HG03565 (cell line): Measurements from ENCODE around the gene EHMT2.

Source experiments
- ATAC-seq: cut with Tn5 transposase; IDR thresholded peaks from one replicate; pipeline ENCODE4 v1.9.1; 2021; ENCODE audit warnings: mild to moderate bottlenecking, moderate library complexity; ENCODE audit not compliant: unreplicated experiment

The EHMT2 gene

DNA sequence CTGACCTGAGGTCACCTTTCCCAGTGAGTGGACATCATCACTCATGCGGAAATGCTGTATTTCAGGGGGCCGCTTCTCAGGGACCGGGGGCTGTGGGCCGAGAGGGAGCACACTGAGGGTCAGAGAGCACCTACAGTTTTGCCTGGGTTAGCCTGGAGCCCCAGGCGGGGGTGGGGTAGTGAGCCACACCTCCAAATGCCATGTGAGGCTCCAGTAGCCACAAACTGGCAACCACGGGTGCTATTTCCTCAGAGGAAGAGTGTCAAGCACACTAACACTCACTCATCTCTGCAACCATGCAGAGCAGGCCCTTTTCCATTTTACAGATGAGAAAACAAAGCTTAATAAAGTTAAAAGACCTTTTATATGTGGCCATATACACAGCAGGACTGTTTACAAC, 4.7 kb downstream of the EHMT2 start:
- ATAC-seq, result no peak

DNA sequence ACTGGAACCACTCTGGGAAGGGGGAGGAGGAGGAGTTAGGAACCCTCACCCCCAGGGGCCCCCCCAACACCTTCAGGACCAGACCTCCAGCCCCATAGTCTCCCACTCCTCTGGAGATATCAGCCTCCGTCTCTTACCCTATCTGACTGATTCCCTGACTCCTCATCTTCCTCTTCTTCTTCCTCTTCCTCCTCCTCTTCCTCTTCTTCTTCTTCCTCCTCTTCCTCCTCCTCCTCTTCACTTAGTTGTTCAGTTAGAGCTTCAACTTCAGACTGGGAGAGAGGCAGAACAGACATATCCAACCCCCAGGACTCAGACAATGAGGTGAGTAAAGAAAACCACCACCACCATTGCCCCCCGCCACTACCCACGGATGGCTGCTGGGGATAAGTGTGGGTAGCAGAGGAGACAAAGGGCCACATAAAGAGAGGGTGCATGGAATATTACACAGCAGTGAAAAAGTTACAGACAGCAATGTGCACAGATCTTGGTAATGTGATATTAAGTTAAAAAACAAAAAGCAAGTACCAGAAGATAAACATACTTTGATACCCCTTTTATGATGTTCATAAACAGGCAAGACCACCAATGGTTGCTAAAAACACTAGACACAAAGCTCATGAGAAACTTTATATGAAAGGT, 8.0 kb downstream of the EHMT2 start:
- ATAC-seq, result no peak

DNA sequence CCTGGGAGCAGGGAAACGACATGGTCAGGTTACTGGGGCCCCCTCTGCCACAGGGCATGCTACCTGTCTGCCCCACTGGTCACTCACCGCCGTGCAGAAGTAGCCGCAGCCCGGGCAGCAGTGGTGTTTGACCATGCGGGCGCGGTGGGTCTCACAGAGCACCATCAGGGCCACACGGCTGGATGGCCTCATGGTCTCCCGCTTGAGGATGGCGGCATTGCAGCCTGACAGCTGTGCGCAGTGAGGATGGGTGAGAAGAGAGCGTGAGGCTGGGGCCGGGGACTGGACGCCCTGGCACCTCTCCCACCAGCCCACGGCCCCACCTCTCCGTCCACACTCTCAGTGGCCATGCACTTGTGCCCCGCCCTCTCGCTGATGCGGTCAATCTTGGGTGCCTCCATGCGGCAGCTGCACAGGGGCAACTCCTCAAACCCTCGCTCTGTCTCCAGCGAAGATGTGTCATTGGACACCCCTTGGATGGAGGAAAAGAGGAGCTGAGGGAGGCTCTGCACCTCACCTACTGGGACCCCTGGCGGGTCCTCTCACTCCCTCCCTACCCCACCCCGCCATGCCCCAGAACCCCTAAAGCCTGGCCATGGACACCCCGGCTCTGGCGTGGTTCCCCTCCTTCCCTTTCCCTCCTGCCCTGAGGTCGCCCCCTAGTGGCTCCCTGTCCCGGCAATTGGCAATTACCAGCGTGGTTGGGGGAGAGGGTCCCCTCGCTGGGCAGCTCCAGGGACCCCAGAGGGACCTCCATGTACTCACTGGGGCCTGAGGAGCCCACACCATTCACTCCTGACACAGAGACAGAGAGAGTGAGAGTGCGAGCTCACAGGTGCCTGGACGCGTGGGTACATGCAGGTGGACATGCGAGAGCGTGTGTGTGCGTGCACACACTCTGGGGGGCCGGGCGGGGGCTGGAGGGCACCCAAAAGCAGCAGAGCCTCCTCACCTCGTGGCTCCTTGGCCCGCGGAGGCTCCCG, 8.9 kb downstream of the EHMT2 start:
- ATAC-seq, result no peak

DNA sequence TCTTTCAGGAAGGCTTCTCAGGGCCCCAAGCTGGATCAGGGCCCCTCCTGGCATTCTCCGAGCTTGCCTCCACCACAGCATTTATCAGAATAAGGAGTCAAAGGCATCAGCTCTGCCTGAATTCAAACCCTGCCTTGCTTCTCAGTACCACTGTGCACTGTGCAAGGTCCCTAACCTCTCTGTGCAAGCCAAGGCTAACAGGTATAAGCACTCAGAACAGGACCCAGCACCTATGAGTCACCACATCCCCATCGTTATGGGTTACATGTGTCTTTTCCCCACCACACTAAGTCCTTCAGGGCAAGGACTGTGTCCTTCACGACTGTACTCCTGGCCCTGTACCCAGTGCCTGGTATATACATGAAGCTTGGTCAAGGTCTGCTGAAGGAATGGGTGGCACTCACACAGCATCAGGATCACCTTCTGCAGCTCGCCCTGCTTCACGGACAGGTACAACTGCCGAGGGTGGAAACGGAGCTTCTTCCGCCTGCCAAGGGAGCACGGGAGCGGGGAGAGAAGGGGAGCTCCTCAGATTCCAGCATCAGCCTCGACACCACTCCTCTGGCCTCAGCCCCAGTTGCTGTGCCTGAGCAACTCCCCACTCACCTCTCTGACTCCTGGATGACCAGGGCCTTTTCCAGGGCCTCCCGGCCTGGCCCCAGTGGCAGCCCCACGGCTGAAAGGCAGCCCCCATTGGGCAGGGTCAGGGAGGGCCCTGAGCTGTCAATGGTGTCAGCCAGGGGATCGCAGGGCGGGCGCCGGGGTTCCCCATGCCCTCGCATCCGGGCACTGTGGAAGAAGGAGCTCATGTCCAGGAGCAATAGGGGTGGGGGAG, 10.1 kb downstream of the EHMT2 start:
- no peak for ATAC-seq

DNA sequence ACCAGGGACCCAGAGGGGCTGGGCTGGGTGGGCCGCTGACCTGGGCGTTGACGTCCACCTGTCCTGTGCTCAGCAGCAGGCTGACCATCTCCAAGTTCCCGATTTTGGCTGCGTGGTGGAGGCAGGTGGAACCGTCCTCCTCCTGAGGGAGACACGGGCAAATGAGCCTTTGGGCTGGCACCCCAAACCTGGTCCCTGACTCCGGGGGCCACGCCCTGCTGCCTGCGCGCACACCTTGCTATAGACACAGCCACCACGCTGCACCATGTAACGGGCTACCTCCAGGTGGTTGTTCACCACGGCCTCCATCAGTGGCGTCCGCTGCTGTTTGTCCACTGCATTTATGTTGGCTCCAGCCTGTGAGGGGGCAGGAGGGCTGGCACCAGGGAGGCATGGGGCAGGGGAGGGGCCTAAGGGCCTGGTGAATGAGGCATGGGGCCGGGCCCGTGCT, 10.9 kb downstream of the EHMT2 start:
- ATAC-seq, result no peak

DNA sequence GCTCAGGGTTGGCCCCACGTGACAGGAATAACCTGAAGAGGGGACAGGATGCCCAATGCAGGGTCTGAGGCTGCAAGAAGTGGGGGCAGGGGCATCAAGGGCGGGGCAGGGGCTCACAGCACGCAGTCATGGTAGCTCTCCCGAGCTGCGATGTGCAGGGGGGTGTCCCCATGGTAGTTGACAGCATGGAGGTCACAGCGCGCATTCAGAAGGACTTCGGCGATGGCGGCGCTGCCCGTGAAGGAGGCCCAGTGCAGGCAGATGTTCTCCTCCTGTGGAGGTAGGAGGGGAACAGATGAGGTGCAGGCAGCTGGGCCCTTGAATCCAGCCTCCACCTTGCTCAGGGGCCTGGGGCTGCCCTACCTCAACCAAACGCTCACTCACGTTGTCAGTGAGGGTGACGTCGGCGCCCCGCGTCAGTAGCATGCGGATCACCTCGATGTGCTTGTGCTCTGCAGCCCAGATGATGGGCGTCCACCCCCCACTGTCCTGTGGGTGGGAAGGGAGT, 12.9 kb downstream of the EHMT2 start:
- no peak for ATAC-seq

DNA sequence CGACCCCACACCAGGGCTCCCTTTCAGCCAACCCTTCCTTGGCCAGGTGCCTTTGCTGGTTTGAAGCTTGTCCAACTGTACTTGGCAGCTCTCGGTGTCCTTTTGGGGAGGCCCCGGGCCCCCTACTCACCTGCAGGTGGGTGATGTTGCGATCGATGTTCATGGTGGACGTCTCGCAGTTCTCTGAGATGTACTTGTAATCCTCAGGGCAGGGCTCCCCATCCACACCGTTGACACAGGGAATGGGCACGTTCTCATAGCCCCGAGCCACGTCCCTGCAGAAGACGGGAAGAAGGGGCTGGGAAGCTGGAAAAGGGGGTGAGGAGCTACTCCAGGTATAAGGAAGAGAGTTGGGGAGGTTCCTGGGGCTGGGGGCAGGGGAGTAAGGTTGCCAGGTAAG, 13.8 kb downstream of the EHMT2 start:
- no peak for ATAC-seq

DNA sequence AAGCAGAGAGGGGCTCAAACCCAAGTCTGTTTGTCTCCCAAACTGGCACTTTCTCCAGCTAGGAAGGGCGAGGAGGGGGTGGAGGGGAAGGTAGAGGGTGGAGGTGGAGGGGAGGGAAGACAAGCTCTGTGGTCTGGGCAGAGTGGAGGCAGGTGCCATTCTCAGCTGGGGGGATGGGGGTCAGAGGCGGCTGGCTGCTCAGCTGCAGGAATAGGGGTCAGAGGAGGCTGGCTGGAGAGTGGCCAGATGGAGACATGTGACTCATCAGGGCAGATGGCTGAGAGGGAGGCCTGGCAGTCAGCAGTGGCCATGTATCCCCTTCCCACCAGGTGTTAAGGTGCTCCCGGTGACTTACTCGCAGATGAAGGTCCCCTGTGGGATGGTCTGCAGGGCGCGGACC, 15.2 kb downstream of the EHMT2 start:
- ATAC-seq, result no peak

DNA sequence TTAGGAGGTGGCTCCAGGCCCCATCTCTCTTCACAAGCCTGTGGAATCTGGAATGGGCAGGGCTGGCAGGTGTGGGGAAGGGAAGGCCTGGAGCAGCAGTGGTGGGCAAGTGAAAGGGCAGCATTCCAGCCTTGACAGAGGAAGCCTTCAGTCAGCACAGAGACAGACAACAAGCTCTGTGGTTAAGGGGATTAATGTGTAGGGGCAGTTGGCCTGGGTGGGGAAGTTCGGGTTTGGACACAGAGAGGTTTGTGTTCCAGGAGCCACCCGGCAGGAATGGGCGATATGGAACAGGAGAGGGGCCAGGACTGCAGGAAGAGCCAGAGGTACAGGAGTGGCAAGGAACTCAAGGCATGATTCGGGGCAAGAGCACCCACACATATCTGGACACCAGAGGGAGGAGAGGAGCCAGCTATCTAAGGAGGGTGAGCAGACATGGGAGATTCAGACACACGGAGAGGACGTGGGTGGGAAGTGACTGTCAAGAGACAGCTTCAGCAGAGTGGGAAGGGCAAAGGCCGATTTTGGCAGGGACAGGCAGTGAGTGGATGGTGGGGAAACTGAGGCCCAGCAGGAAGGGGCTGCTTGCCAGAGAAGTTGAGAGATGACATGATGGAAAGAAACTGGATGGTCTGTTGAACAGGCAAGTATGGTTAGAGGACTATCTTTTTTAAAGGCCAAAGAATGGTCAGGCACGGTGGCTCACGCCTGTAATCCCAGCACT, 16.2 kb downstream of the EHMT2 start:
- ATAC-seq, result no peak

DNA sequence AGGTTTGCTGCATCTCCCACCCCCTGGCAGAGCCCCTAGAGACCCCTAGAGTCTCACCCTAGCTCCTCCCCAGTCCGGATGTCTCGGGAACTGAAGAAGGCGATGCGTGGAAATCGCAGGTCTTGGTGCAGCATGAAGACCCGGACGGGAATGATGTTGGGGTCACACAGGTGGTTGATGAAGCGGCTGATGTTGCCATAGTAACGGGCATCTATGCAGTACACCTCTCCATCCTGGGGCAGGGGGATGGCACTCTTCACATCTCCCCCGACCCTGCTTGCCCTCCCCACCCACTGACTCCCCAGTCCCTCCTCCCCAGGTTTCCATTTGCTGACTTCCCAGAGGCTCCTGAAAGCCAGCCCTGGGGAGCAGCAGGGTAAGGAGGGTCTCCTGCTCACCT, 16.9 kb downstream of the EHMT2 start:
- no peak for ATAC-seq

DNA sequence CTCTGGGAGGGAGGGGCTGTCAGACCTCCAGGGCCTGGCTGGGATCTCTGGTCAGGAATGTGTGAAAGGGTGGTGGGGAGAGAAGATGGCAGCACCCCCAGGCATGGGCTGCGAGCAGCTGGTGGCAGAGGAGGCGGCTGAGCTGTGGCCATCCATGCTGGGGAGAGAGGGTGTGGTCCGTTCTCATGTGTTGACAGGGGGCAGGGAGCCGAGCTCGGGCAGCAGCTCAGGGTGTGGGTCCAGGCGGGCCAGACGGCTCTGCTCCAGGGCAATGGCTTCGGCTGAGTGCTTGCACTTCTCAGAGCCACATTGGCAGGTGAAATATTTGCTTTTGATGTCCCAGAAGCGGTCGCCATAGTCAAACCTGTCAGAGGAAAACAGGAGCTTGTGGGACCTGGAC, 17.6 kb downstream of the EHMT2 start:
- ATAC-seq, result no peak

DNA sequence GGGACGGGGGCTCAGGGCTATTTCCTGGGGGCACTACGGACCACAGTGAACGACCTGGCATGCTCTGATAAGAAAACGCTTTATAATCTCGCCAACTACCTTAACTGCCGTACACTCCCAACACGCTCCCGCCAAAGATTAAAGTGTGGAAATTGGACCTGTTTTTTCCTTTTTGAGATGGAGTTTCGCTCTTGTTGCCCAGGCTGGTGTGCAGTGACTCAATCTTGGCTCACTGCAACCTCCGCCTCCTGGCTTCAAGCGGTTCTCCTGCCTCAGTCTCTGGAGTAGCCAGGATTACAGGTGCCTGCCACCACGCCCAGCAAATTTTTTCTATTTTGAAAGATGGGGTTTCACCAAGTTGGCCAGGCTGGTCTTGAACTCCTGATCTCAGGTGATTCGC, 18.4 kb downstream of the EHMT2 start:
- ATAC-seq, result no peak

DNA sequence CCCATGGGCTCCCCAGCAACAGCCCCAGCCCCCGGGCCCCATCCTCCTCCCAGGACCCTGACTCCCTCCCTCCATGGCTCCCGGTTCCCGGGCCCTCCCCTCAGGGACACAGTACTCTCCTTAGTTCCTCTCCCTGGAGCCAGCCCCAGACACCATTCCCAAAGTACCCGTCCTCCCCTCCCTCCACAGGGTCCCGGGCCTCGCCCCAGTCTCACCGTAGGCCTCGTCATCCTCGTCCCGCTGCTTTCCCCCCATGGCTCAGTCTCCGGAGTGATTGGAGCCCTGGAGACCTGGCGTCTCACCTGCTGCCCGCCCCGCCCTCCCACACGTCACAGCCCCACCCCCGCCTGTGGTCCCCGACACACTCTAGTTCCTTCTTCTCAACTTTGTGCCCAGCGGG, 18.8 kb downstream of the EHMT2 start, which contains the start of gene SLC44A4:
Gene SLC44A4 (minus strand): TSS at position 272 of the 400 bp plus-strand sequence. CDS start 17 bp downstream, at position 255.
- ATAC-seq, result no peak

DNA sequence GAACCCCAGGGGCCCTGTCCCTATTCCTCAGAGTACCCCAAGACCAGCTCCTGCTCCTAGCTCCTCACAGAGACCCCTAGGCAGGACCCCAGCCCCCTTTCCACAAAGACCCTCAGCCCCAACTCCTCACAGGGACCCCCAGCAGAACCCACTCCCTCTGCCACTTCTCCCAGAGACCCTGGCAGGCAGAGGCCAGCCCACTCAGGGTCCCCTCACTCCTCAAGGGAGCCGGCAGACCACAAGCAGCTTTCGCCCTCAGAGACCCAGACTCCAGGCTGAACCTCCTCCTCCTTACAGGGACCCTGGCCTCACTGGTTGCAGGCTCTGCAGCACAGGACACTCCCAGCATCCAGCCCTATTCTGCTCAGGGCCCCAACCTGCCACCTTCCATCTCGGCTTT, 19.3 kb downstream of the EHMT2 start:
- no peak for ATAC-seq

DNA sequence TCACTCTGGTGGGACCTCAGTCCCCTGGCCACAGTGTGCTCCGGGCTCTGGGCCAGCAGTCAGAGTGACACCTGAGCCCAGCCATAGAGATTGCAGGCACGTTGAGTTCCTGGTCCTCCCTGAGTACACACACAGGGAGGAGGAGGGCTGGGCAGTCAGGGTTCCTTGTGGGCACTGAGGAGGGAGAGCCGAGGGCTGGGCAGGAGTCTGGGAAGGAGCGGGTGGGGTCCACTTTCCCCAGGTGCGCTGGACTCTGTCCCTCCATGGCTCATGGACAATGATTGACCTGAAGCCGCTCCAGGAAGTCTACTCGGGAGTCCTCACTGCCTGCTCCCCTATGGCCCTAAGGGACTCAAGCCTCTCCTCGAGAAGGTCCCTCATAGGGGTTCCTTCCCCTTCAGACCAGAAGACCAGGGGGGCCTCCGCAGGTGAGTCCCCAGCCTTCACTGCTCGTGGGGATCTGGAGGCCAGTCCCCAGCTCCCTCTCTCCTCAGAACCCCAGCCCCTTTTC, 19.8 kb downstream of the EHMT2 start:
- no peak for ATAC-seq

DNA sequence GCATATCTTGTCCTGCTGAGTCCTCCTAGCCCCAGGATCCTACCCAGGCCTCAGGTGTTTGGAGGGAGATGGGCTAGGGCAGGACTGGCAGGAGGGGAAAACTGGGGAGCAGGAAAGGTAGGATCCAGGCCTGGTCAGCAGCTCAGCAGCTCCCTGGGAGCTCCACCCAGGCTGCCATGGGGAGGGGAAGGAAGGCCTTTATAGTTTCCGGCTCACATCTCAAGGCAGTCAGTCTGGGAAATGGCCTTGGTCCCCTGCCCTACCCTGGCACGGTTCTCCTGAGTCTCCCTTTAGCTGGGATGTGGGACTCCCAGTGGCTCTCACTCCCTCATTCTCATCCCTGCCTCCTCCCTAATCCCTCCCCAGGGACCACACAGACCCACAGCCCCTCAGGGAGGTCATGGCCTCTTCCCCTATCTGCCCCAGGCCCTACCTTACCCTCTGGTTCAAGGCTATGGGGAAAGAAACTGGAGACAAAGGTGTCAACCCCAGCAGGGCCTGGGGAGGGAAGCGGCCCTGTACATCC, 20.3 kb downstream of the EHMT2 start:
- ATAC-seq, result no peak

DNA sequence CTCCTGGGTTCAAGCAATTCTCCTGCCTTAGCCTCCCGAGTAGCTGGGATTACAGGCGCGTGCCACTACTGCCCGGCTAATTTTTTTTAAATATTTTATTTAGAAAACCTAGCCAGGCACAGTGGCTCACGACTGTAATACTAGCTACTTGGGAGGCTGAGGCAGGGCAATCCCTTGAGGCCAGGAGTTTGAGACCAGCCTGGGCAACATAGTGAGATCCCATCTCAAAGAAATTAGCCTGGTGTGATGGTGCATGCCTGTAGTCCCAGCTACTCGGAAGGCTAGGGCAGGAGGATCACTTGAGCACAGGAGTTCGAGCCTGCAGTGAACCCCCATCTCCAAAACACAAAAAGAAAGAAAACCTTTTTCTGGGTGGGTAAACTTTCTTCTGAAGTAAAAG, 21.1 kb downstream of the EHMT2 start:
- ATAC-seq, result no peak

DNA sequence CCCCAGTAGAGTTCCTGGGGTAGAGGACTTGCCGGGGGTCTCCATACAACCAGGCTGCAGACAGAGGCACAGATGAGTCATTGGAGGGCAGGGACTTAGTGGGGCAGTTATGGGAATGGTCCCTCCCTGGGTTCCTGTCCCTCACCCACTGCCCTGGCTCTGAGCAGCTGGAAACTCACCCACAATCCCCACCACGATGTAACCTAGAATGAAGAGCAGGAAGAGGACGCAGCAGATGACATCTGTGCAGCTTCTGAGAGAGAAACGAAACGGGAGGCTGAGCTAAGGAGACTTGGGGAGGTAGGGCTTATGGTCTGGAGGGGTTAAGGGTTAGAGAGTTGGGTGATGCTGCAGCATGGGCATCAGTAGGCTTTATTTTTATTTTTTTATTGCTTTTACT, 21.6 kb downstream of the EHMT2 start:
- ATAC-seq, result no peak

DNA sequence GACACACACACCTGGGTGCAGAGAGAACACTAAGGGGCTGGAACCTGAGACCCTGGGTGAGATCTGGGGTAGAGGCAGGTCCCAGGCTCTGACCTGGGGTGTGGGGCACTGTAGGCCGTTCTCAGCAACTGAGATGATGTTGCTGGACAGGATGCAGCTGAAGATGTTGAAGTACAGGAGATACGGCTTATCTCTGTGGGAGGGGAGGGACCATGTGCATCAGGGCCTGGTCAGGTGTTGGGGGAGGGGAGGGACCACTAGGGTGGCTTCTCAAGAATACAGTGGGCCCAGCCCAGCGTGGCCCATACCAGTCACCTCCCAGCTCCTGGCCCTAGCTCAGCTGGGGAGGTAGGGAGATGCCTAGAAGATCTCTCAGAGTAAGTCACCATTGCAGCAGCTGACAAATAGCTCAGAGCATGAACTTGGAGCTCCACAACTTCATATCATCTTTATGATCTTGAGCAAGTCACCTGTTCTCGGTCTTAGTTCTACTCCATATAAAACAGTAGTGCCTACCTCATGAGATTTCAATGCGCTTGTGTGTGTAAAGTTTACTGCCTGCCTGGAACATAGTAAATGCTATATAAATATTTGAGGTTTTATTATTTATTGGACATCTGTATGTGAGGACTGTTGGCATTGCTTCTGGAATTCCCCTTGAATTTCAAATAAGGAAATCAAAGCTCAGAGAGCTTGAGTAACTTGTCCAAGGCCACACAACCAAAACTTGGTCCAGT, 22.5 kb downstream of the EHMT2 start:
- no peak for ATAC-seq
